Mesothelial cell of epicardium (in vitro differentiated cells): ENCODE measurements around the gene LIN28B. TPM values are rescaled to one million over a fixed set of nuclear protein-coding genes. Genes with fewer than 3 reads are reported as not detected.
A peak's percentile ranks its signal among the peaks of the same experiment; 100 is the strongest.

Experiments used
- DNase-seq, 2 experiments: peaks; one replicate each; pipeline ENCODE4 v3.0.0; 2021; ENCODE audit warnings: low spot score in 2 of 2; ENCODE audit not compliant: unreplicated experiment in 2 of 2
- H3K27ac Mint-ChIP-seq: 2 replicates; pipeline ENCODE4 v1.8.0; 2021; ENCODE audit warnings: mixed read lengths
- H3K27me3 Mint-ChIP-seq: 2 replicates; pipeline ENCODE4 v1.8.0; 2021; ENCODE audit warnings: low read depth, mixed read lengths
- H3K36me3 Mint-ChIP-seq: 2 replicates; pipeline ENCODE4 v1.8.0; 2021; ENCODE audit warnings: mixed read lengths
- H3K4me1 Mint-ChIP-seq: 2 replicates; pipeline ENCODE4 v1.8.0; 2021; ENCODE audit warnings: mixed read lengths
- H3K4me3 Mint-ChIP-seq: 2 replicates; pipeline ENCODE4 v1.8.0; 2021; ENCODE audit warnings: mild to moderate bottlenecking, moderate library complexity, mixed read lengths
- H3K9me3 Mint-ChIP-seq: 2 replicates; pipeline ENCODE4 v1.8.0; 2021; ENCODE audit warnings: mixed read lengths
- total RNA-seq: library from RNA; stranded (reverse); gene quantifications from 3 replicates; pipeline ENCODE4 v1.2.1, GENCODE V29; 2021
- TF ChIP-seq, protein P1 (sequence below): fragments of 200-600 bp; sonication (generic); IDR thresholded peaks from one replicate; pipeline ENCODE4 v1.5.0; 2021; ENCODE audit warnings: antibody characterized with exemption; ENCODE audit not compliant: unreplicated experiment

LIN28B gene
- total RNA-seq, 1 donor from 2014 or later, result 19.3 TPM

GRCh38 chr6:105014954-105015353 is 58.0 kb downstream of the LIN28B start:
- no peaks in the 10 kb centered on the region for H3K9me3 Mint-ChIP-seq
- DNase-seq, result no peak
- no peaks in the 10 kb centered on the region for H3K27me3 Mint-ChIP-seq
- TF ChIP-seq, protein P1, sequence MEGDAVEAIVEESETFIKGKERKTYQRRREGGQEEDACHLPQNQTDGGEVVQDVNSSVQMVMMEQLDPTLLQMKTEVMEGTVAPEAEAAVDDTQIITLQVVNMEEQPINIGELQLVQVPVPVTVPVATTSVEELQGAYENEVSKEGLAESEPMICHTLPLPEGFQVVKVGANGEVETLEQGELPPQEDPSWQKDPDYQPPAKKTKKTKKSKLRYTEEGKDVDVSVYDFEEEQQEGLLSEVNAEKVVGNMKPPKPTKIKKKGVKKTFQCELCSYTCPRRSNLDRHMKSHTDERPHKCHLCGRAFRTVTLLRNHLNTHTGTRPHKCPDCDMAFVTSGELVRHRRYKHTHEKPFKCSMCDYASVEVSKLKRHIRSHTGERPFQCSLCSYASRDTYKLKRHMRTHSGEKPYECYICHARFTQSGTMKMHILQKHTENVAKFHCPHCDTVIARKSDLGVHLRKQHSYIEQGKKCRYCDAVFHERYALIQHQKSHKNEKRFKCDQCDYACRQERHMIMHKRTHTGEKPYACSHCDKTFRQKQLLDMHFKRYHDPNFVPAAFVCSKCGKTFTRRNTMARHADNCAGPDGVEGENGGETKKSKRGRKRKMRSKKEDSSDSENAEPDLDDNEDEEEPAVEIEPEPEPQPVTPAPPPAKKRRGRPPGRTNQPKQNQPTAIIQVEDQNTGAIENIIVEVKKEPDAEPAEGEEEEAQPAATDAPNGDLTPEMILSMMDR, result no peak
- H3K27ac Mint-ChIP-seq, result peak overlapping the region; percentile 92
- H3K4me1 Mint-ChIP-seq, result peaks cover 20% of the 10 kb centered on the region
- H3K36me3 Mint-ChIP-seq, result peaks cover 3% of the 10 kb centered on the region
- H3K4me3 Mint-ChIP-seq, result no peak overlapping the region

DNA sequence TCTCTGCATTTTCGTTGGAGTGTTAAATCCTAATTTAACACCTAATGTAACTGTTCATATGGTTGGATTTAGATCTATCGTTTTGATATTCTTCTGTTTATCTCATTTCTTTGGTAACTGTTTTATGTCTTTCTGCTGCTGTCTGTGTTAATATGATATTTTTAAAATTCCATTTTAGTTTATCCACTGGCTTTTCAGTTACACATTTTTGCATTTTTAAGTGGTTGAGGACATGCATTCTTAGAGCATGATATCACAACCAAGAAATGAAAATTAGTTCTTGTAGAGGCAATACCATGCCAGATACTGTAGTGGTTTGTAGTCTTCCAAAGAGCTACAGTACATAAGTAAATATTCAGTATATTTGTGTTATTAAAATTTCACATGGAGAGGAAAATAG is 58.6 kb downstream of the LIN28B start:
- Mint-ChIP-seq H3K27me3 (no peaks in the 10 kb centered on the region), H3K4me1 (peaks cover 20% of the 10 kb centered on the region), H3K4me3 (peak overlapping the region; percentile 1), H3K27ac (peak overlapping the region; percentile 92), H3K9me3 (no peaks in the 10 kb centered on the region), H3K36me3 (peaks cover 3% of the 10 kb centered on the region)
- DNase-seq, result no peak
- TF ChIP-seq, protein P1, result no peak

DNA sequence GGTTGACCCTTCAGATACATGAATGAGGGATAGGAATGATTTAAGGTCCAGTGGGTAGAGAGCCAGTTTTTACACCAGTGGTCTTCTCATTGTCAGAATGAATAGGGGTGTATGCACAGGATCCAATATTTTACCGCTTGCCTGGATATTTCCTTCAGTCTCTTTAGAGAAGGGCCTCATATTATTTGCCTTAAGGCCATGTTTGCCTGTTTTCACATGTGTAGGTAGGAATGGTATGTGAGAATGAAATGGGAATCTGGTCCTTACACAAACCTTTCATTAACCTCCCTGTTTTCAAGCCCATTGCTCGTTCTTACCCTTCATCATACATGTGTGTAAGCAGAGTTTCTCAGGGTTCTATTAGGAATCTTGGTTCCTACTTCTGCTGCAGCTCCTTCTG is 62.4 kb downstream of the LIN28B start:
- no peaks in the 10 kb centered on the region for H3K9me3 Mint-ChIP-seq

GRCh38 chr6:105021399-105021798 is 64.5 kb downstream of the LIN28B start:
- Mint-ChIP-seq H3K4me3 (no peak overlapping the region), H3K4me1 (peaks cover 30% of the 10 kb centered on the region)

More for the DNA sequence above, 62.4 kb downstream of the LIN28B start:
- H3K27me3 Mint-ChIP-seq, result no peaks in the 10 kb centered on the region
- no peak for DNase-seq
- TF ChIP-seq, protein P1, result no peak
- no peak overlapping the region for H3K27ac Mint-ChIP-seq
- no peaks in the 10 kb centered on the region for H3K36me3 Mint-ChIP-seq
- H3K4me1 Mint-ChIP-seq, result peaks cover 36% of the 10 kb centered on the region
- H3K4me3 Mint-ChIP-seq, result no peak overlapping the region

DNA sequence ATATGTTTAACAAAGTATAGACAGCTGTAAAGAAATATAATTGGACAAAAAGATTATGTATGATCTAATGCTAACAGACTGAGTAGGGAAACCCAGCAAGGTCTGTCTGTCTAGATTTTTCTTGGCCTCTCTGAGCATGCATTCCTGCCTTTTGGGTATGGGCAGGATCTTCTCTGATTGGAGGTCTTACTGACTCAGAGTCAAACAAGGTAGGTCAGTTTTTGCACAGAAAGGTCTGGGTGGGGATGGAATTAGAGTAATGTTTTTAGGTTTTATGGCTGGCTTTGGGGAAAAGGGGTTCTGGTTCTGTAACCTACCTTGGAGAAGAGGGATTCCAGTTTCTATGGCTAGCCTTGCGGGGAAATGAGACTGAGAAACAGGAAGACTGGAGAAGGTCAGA is 65.5 kb downstream of the LIN28B start:
- TF ChIP-seq, protein P1, result no peak
- Mint-ChIP-seq H3K4me3 (no peak overlapping the region), H3K36me3 (peaks cover 2% of the 10 kb centered on the region), H3K27ac (peak overlapping the region; percentile 55), H3K4me1 (peaks cover 27% of the 10 kb centered on the region), H3K27me3 (no peaks in the 10 kb centered on the region), H3K9me3 (no peaks in the 10 kb centered on the region)
- no peak for DNase-seq

More at GRCh38 chr6:105021399-105021798, 64.5 kb downstream of the LIN28B start:
- DNase-seq, result no peak
- Mint-ChIP-seq H3K9me3 (no peaks in the 10 kb centered on the region), H3K27ac (peak overlapping the region; percentile 55), H3K36me3 (peaks cover 2% of the 10 kb centered on the region), H3K27me3 (no peaks in the 10 kb centered on the region)
- TF ChIP-seq, protein P1, result no peak

- Mint-ChIP-seq H3K27me3 (no peaks in the 10 kb centered on the region), H3K36me3 (peaks cover 2% of the 10 kb centered on the region), H3K4me3 (no peak overlapping the region), H3K27ac (peak overlapping the region; percentile 82), H3K9me3 (no peaks in the 10 kb centered on the region), H3K4me1 (peaks cover 24% of the 10 kb centered on the region)
- TF ChIP-seq, protein P1, result no peak
- no peak for DNase-seq
These were observed 67.9 kb downstream of the LIN28B start for GRCh38 chr6:105024803-105025202.
